ENCODE data around the gene UBALD2. TPM values are rescaled to one million over a fixed set of nuclear protein-coding genes. Genes with fewer than 3 reads are reported as not detected.
A peak's percentile ranks its signal among the peaks of the same experiment; 100 is the strongest.

UBALD2 gene
- total RNA-seq, 1 experiment from 2014 or later, result 30.3 TPM

- H3K4me1 Mint-ChIP-seq, result peaks cover 5% of the 10 kb centered on the region
- DNase-seq (ENCODE audit: low spot score) (no peak), ATAC-seq (no peak)
- no peaks in the 10 kb centered on the region for H3K27me3 Mint-ChIP-seq (ENCODE audit: low read depth)
- ChIA-PET CTCF (interaction anchor here (0.7 to 1.4 kb wide), 3 partner anchors 83 to 144 kb away, joined by 3 to 6 read pairs (median 4); no protein-coding TSS in a partner anchor), POLR2A (interaction anchor here (0.6 kb wide), 1 partner anchor 91 kb away, joined by 6 read pairs; no protein-coding TSS in a partner anchor)
- H3K9me3 Mint-ChIP-seq, result no peaks in the 10 kb centered on the region
- TF ChIP-seq SMAD3 (CRISPR knock-in tag; IDR thresholded peaks at IDR 0.05; ENCODE audit: borderline replicate concordance) (no peak), ZNF121 (CRISPR knock-in tag; IDR thresholded peaks at IDR 0.05) (peak; percentile 60; the same call in 1 of the 2 replicates), ATF3 (CRISPR knock-in tag; conservative IDR thresholded peaks at IDR 0.05) (no peak)
- H3K27ac Mint-ChIP-seq, result peak overlapping the region; percentile 58
- H3K4me3 Mint-ChIP-seq, result no peak overlapping the region
- H3K36me3 Mint-ChIP-seq, result peaks cover 31% of the 10 kb centered on the region
These were observed 49.5 kb downstream of the UBALD2 start for GRCh38 chr17:76314392-76315227.

- peaks cover 30% of the 10 kb centered on the region for H3K36me3 Mint-ChIP-seq
- CTCF ChIA-PET, result no interaction called here
- H3K27ac Mint-ChIP-seq, result 0 out of 2 replicates have a peak overlapping the region, but pooled peaks have one; percentile 57
These were observed 52.4 kb downstream of the UBALD2 start for GRCh38 chr17:76317535-76317934.

GRCh38 chr17:76318586-76318985 lies 53.4 kb downstream of the UBALD2 start:
- Mint-ChIP-seq H3K9me3 (no peaks in the 10 kb centered on the region), H3K36me3 (peaks cover 28% of the 10 kb centered on the region), H3K4me3 (no peak overlapping the region), H3K4me1 (peaks cover 5% of the 10 kb centered on the region), H3K27me3 (ENCODE audit: low read depth) (no peaks in the 10 kb centered on the region), H3K27ac (no peak overlapping the region)
- ATAC-seq, result no peak
- POLR2A ChIA-PET, result no interaction called here
- no peak for DNase-seq (ENCODE audit: low spot score)
- CTCF ChIA-PET, result no interaction called here
- TF ChIP-seq PRDM15 (CRISPR knock-in tag; IDR thresholded peaks at IDR 0.05) (no peak), ZNF396 (CRISPR knock-in tag; IDR thresholded peaks at IDR 0.05; ENCODE audit: borderline replicate concordance) (no peak), OVOL2 (CRISPR knock-in tag; IDR thresholded peaks at IDR 0.05; ENCODE audit: borderline replicate concordance) (no peak), IRF1 (CRISPR knock-in tag; IDR thresholded peaks at IDR 0.05) (no peak), CTCF (IDR thresholded peaks at IDR 0.05) (no peak), SOX15 (CRISPR knock-in tag; IDR thresholded peaks at IDR 0.05) (no peak), ZNF219 (CRISPR knock-in tag; IDR thresholded peaks at IDR 0.05; ENCODE audit: borderline replicate concordance) (no peak)

More at GRCh38 chr17:76317535-76317934, 52.4 kb downstream of the UBALD2 start:
- POLR2A ChIA-PET, result no interaction called here
- TF ChIP-seq PRDM15 (CRISPR knock-in tag; IDR thresholded peaks at IDR 0.05), result no peak
- no peak for TF ChIP-seq JAZF1 (CRISPR knock-in tag; IDR thresholded peaks at IDR 0.05)
- ATAC-seq, result no peak
- Mint-ChIP-seq H3K27me3 (ENCODE audit: low read depth) (no peaks in the 10 kb centered on the region), H3K9me3 (no peaks in the 10 kb centered on the region), H3K4me3 (no peak overlapping the region), H3K4me1 (peaks cover 5% of the 10 kb centered on the region)
- no peak for DNase-seq (ENCODE audit: low spot score)
